Adrenal gland (tissue), 12 donors: ENCODE data around the gene ITPKC. TPM values are rescaled to one million over a fixed set of nuclear protein-coding genes. Genes with fewer than 3 reads are reported as not detected.

Source experiments
- DNase-seq, 7 donors: peaks; one replicate each; pipeline ENCODE4 v3.0.0-alpha.2; 2019 to 2020
- H3K27ac ChIP-seq, 5 donors: fragments of 200-600 bp; sonication (generic) in 4 of 5; 1 replicate in 3 of 5; 2 replicates in 2 of 5; pipeline versions ENCODE4 v1.5.1 to v1.8.0; 2016 to 2020; ENCODE audit warnings: mild to moderate bottlenecking in 1 of 5
- H3K27me3 ChIP-seq: fragments of 200-600 bp; 2 replicates; pipeline ENCODE4 v1.8.0; 2021
- H3K36me3 ChIP-seq, 2 donors: fragments of 200-600 bp; replicated peaks in 1 of 2; 1 replicate in 1 of 2; 2 replicates in 1 of 2; pipeline versions ENCODE4 v1.5.1 to v1.8.0; 2018 to 2022
- H3K4me1 ChIP-seq, 2 donors: fragments of 200-600 bp; replicated peaks in 1 of 2; 1 replicate in 1 of 2; 2 replicates in 1 of 2; pipeline versions ENCODE4 v1.5.1 to v1.8.0; 2018 to 2021
- H3K4me3 ChIP-seq, 4 donors: fragments of 200-600 bp; sonication (generic) in 3 of 4; one replicate each; pipeline ENCODE4 v1.5.1; 2016 to 2018
- H3K9me3 ChIP-seq, 3 donors: fragments of 200-600 bp; sonication (generic) in 1 of 3; replicated peaks in 1 of 3; 1 replicate in 2 of 3; 2 replicates in 1 of 3; pipeline versions ENCODE4 v1.5.1 to v1.8.0; 2016 to 2021
- POLR2A ChIP-seq, 2 donors: fragments of 450-650 bp; IDR thresholded peaks; one replicate each; pipeline ENCODE4 v1.6.1; 2017; ENCODE audit warnings: antibody characterized with exemption in 2 of 2, mild to moderate bottlenecking in 2 of 2, moderate library complexity in 1 of 2
- WGBS, 4 donors: extraction: QIAGEN DNeasy Blood & Tissue Kit in 2 of 4; methylation state at CpG; one replicate each; pipeline versions ENCODE4 v1.1.5 to v1.1.7; 2013 to 2017; 5-methylcytosine and 5-hydroxymethylcytosine counted together
- intact Hi-C, 2 donors: fragments of 100-400 bp; cut with DNase I; formaldehyde crosslinking; loops; one replicate each; pipeline versions ENCODE4 v1.14.1 to v1.15.0; 2022 to 2023
- polyA plus RNA-seq, 3 donors: library from polyadenylated mRNA; stranded (reverse); fragments of 200-250 nt in 2 of 3; fragments of 350-450 nt in 1 of 3; fragmentation: Illumina TruSeq in 1 of 3; extraction: RNeasy Lipid Tissue Mini Kit (QIAGEN cat#74804) in 1 of 3; gene quantifications; one replicate each; pipeline ENCODE4 v1.2.3, GENCODE V29; 2013 to 2014
- total RNA-seq, 9 donors: library from RNA; depleted of rRNA in 4 of 9; stranded (reverse); fragments of >200 nt in 4 of 9; fragments of 120-200 nt in 1 of 9; fragmentation: NEBNext Ultra II Directional in 1 of 9; extraction: Animal tissue kit (Norgen Biotek cat#: 25700) in 1 of 9; gene quantifications; one replicate each; pipeline versions ENCODE4 v1.1.0 to v1.2.4, GENCODE V29; 2013 to 2023
- TF ChIP-seq, protein P1 (sequence below), 6 experiments: fragments of 450-650 bp in 4 of 6; fragments of 200-600 bp in 2 of 6; sonication (generic) in 1 of 6; IDR thresholded peaks; 1 replicate in 5 of 6; 2 replicates in 1 of 6; pipeline versions ENCODE4 v1.5.1 to v1.8.0; 2016 to 2021; ENCODE audit warnings: antibody characterized with exemption in 6 of 6, mild to moderate bottlenecking in 2 of 6, moderate library complexity in 1 of 6
- donor health status: healthy with polysubstance abuse.
- donor health status: Bipolar disorder and iron deficiency.
- donor health status: DM: yes; HTN: yes; CAD: no.
- donor health status: DM: no; HTN: no; CAD: no.
- donor health status: DM: no; HTN: no; CAD: no.
- donor health status: DM: yes; HTN: yes; CAD: no.

Gene ITPKC
- total and polyA plus RNA-seq, 12 donors, result 7.8 to 36.1 (median 22.5) TPM

DNA sequence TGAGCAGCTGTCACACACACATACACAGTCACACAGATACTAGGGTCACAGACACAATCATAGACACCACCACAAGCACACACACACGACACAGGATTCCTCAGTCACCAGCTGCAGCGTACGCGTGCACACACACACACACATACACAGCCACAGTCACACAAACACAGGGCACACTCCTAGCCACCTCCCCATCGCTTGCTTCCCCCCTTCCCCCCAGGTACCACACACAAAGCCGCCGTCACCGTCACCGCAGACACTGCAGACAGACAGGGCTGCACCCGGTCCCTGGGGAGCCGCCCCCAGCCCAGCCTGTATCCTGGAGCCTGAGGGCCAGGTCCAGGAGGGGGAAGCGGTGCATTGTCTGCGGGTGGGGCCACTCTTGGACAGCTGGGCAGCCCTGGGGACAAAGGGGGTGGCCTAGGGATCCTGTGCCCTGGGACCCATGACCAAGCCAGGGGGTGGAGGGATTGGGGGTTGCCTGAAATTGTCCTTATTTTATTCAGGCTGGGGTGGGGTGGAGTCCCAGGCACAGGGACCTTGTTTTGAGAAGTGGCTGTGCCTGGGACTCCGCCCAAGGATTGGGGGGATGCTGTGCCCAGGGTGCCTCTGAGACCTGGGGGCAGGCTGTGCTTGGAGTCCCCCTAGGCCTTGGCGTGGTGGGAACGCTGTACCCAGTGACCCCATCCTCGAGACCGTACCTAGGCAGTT is 27.4 kb upstream of the ITPKC start:
- peak overlapping the region in 3 of 5 donors; percentile 37 to 89 (median 64) for H3K27ac ChIP-seq
- TF ChIP-seq POLR2A (IDR thresholded peaks at IDR 0.05), result no peak
- TF ChIP-seq, protein P1, sequence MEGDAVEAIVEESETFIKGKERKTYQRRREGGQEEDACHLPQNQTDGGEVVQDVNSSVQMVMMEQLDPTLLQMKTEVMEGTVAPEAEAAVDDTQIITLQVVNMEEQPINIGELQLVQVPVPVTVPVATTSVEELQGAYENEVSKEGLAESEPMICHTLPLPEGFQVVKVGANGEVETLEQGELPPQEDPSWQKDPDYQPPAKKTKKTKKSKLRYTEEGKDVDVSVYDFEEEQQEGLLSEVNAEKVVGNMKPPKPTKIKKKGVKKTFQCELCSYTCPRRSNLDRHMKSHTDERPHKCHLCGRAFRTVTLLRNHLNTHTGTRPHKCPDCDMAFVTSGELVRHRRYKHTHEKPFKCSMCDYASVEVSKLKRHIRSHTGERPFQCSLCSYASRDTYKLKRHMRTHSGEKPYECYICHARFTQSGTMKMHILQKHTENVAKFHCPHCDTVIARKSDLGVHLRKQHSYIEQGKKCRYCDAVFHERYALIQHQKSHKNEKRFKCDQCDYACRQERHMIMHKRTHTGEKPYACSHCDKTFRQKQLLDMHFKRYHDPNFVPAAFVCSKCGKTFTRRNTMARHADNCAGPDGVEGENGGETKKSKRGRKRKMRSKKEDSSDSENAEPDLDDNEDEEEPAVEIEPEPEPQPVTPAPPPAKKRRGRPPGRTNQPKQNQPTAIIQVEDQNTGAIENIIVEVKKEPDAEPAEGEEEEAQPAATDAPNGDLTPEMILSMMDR (IDR thresholded peaks at IDR 0.05), result no peak
- H3K9me3 ChIP-seq, result no peaks in the 10 kb centered on the region
- 59 to 76% (median 63%) methylated on average over 8 to 18 of the region's 18 CpGs for WGBS, 4 donors
- no peaks in the 10 kb centered on the region for H3K27me3 ChIP-seq
- no peak for DNase-seq
- H3K4me1 ChIP-seq, result peaks cover 13 to 15% of the 10 kb centered on the region in 2 donors
- intact Hi-C loops, result no loop called here
- H3K4me3 ChIP-seq, result peak overlapping the region in 1 of 4 donors; percentile 67
- peaks cover 0 to 9% of the 10 kb centered on the region in 2 donors for H3K36me3 ChIP-seq

DNA sequence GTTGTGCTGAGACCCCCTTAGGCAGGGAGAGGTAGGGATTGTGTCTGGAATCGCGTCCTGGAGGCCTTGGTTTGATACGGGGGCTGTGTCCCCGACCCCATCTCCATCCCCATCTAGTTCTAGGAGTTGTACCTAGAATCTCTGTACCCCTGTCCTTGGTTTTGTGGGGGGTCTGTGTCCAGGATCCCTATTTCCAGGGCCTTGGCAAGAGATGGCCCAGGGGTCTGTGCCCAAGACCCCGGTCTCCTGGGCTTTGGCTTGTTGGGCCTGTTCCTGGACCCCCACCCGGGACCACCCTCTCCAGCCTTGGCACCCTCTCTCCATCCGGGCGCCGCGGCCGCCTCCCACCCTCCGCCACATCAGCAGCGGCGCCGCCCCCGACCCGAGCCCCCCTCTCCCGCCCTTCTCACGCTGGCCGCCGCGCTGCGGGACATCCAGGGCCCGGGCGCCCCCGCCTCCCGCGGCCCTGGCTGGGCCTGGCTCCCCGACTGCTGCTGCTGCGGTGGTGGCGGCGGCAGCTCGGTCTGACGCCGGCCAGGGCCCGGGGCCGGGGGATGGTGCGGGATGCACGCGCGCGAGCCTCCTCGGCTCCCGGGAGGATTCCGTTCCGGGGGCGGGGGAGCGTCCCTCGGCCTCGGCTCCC is 26.7 kb upstream of the ITPKC start, which contains the start of gene NUMBL:
TSS of gene NUMBL (minus strand) at position 602 of the 643 bp plus-strand sequence. CDS start at position 434, 168 bp downstream.
- Histone ChIP-seq H3K4me1 (peaks cover 13 to 15% of the 10 kb centered on the region in 2 donors), H3K27me3 (no peaks in the 10 kb centered on the region), H3K4me3 (peak within 1 kb of the TSS in 3 of 4 donors; percentile 48 to 67 (median 58)), H3K36me3 (peaks cover 0 to 11% of the 10 kb centered on the region in 2 donors), H3K27ac (peak within 1 kb of the TSS in 4 of 5 donors; percentile 64 to 89 (median 74)), H3K9me3 (no peaks in the 10 kb centered on the region)
- WGBS, 4 donors, result 5 to 33% (median 11%) methylated on average over 1 to 50 of the region's 50 CpGs
- TF ChIP-seq POLR2A (IDR thresholded peaks at IDR 0.05), result peak in 1 of 2 donors; percentile 45
- TF ChIP-seq, protein P1 (IDR thresholded peaks at IDR 0.05), result no peak
- intact Hi-C loops, result no loop called here
- DNase-seq, result no peak

DNA sequence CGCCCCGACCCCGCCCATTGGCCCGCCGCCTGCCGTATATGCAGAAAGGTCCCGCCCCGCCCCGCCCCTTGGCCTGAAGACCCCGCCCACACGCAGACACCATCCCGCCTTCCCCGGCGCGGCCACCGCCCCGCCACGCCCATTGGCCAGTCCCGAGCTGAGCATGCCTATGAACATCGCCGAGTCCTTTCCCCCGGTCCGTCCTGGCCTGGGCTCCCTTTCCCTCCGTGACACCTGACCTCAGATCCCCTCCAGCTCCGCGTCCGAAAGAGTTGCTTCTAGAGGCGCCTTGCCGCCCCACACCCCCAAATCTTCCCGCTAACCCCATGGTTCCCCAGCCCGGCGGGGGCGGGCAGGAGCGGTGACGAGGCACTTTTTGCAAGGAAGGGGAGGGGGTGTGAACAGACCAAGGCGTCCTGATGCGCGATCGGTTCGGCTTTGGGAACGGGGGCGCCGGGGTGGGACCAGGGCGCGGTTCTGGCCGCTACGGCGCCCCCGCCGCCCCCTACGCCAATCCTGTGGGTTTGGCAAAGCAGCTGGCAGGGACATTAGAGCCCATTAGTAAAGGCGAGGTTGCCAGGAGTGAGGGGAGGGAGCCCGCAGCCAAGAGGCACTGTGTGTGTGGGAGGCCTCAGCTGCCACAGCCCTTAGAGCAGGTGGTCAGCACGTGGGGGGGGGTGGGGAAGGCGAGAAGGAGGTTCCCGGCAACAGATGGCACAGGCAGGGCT is 26.1 kb upstream of the ITPKC start:
- DNase-seq, result peak; percentile 94 to 97 (median 96)
- no peaks in the 10 kb centered on the region for H3K9me3 ChIP-seq
- intact Hi-C loops, result no loop called here
- H3K36me3 ChIP-seq, result peaks cover 0 to 15% of the 10 kb centered on the region in 2 donors
- no peaks in the 10 kb centered on the region for H3K27me3 ChIP-seq
- TF ChIP-seq, protein P1 (IDR thresholded peaks at IDR 0.05), result no peak
- no peak for TF ChIP-seq POLR2A (IDR thresholded peaks at IDR 0.05)
- H3K27ac ChIP-seq, result peak overlapping the region in 4 of 5 donors; percentile 64 to 89 (median 74)
- peak overlapping the region in 2 of 4 donors; percentile 58 to 67 for H3K4me3 ChIP-seq
- peaks cover 13 to 15% of the 10 kb centered on the region in 2 donors for H3K4me1 ChIP-seq
- 2 to 23% (median 9%) methylated on average over 9 to 56 of the region's 56 CpGs for WGBS, 4 donors
